GM21737 (cell line): ENCODE data around the gene TMEM231.
"Not testable (repeated sequence)": the region's sequence is repeated elsewhere in the genome, so short reads cannot be mapped to it uniquely, and the experiment has no call there.

Source experiments
- ATAC-seq: cut with Tn5 transposase; IDR thresholded peaks from one replicate; pipeline ENCODE4 v1.9.1; 2021; ENCODE audit warnings: mild to moderate bottlenecking, moderate library complexity; ENCODE audit not compliant: unreplicated experiment

Gene TMEM231

GRCh38 chr16:75567911-75568310 is 11.9 kb upstream of the TMEM231 start:
- ATAC-seq = no peak

GRCh38 chr16:75566758-75567255 is 10.8 kb upstream of the TMEM231 start:
- no peak for ATAC-seq

GRCh38 chr16:75566040-75566757 is 10.1 kb upstream of the TMEM231 start, which contains the start of gene GABARAPL2:
Gene GABARAPL2 (plus strand): TSS chr16:75566379. CDS start chr16:75566487, 108 bp downstream.
- peak; percentile 69 for ATAC-seq

- no peak for ATAC-seq
Measured at GRCh38 chr16:75565640-75566039, 9.6 kb upstream of the TMEM231 start.

- ATAC-seq = no peak
Measured at GRCh38 chr16:75559564-75560372, 3.7 kb upstream of the TMEM231 start.

- no peak for ATAC-seq
Measured at GRCh38 chr16:75558846-75559401, 2.9 kb upstream of the TMEM231 start.

- no peak for ATAC-seq
Measured at GRCh38 chr16:75556431-75556950, 439 bp upstream of the TMEM231 start.

GRCh38 chr16:75555213-75555706 is 792 bp downstream of the TMEM231 start:
- peak; percentile 29 for ATAC-seq

GRCh38 chr16:75552951-75553350 is 3.1 kb downstream of the TMEM231 start:
- ATAC-seq = no peak

- ATAC-seq = peak; percentile 73
Measured at GRCh38 chr16:75550211-75550662, 5.8 kb downstream of the TMEM231 start.

GRCh38 chr16:75548456-75548855 is 7.6 kb downstream of the TMEM231 start:
- not testable (repeated sequence) for ATAC-seq

GRCh38 chr16:75546293-75546692 is 9.8 kb downstream of the TMEM231 start:
- ATAC-seq = no peak

GRCh38 chr16:75545879-75546278 is 10.2 kb downstream of the TMEM231 start:
- ATAC-seq = not testable (repeated sequence)

- ATAC-seq = not testable (repeated sequence)
Measured at GRCh38 chr16:75542462-75542861, 13.6 kb downstream of the TMEM231 start.

GRCh38 chr16:75541236-75541635 is 14.8 kb downstream of the TMEM231 start:
- ATAC-seq = no peak

- ATAC-seq = not testable (repeated sequence)
Measured at GRCh38 chr16:75538882-75539565, 17.0 kb downstream of the TMEM231 start.

GRCh38 chr16:75537776-75538175 is 18.3 kb downstream of the TMEM231 start:
- ATAC-seq = no peak

- no peak for ATAC-seq
Measured at GRCh38 chr16:75535901-75536300, 20.2 kb downstream of the TMEM231 start, which contains the start of gene CHST5. Gene CHST5 (minus strand): TSS chr16:75536108. CDS start chr16:75530384, 5,724 bp downstream.

- ATAC-seq = no peak
Measured at GRCh38 chr16:75535211-75535843, 20.7 kb downstream of the TMEM231 start.
